DMS153 (cell line): ENCODE measurements around the gene RRAGC.
"Not testable (repeated sequence)": the region's sequence is repeated elsewhere in the genome, so short reads cannot be mapped to it uniquely, and the experiment has no call there.

ENCODE experiments used
- DNase-seq: peaks from one replicate; lab custom pipeline; 2025; lab: John Stamatoyannopoulos, UW

RRAGC gene

GRCh38 chr1:38815903-38816627, 43.5 kb downstream of the RRAGC start:
- no peak for DNase-seq

GRCh38 chr1:38814984-38815464, 44.5 kb downstream of the RRAGC start:
- DNase-seq: no peak

GRCh38 chr1:38814444-38814983, 45.1 kb downstream of the RRAGC start:
- no peak for DNase-seq

GRCh38 chr1:38812981-38813380, 46.6 kb downstream of the RRAGC start:
- DNase-seq: no peak

- not testable (repeated sequence) for DNase-seq
Observed at GRCh38 chr1:38811466-38811865, 48.1 kb downstream of the RRAGC start.

- no peak for DNase-seq
Observed at GRCh38 chr1:38806090-38806489, 53.5 kb downstream of the RRAGC start.

- DNase-seq: no peak
Observed at GRCh38 chr1:38805036-38805435, 54.5 kb downstream of the RRAGC start.

- DNase-seq: no peak
Observed at GRCh38 chr1:38804062-38804886, 55.3 kb downstream of the RRAGC start.

- no peak for DNase-seq
Observed at GRCh38 chr1:38803647-38804046, 55.9 kb downstream of the RRAGC start.

- no peak for DNase-seq
Observed at GRCh38 chr1:38800720-38801671, 58.6 kb downstream of the RRAGC start.

- no peak for DNase-seq
Observed at GRCh38 chr1:38793299-38793698, 66.3 kb downstream of the RRAGC start.

GRCh38 chr1:38791892-38792291, 67.7 kb downstream of the RRAGC start:
- DNase-seq: no peak

- no peak for DNase-seq
Observed at GRCh38 chr1:38791164-38791515, 68.4 kb downstream of the RRAGC start.

- no peak for DNase-seq
Observed at GRCh38 chr1:38790422-38791163, 69.0 kb downstream of the RRAGC start.

- peak; percentile 57 for DNase-seq
Observed at GRCh38 chr1:38789498-38790169, 69.9 kb downstream of the RRAGC start.

GRCh38 chr1:38788341-38789336, 70.9 kb downstream of the RRAGC start:
- no peak for DNase-seq
